ENCODE data around the gene RAD18.

DNA sequence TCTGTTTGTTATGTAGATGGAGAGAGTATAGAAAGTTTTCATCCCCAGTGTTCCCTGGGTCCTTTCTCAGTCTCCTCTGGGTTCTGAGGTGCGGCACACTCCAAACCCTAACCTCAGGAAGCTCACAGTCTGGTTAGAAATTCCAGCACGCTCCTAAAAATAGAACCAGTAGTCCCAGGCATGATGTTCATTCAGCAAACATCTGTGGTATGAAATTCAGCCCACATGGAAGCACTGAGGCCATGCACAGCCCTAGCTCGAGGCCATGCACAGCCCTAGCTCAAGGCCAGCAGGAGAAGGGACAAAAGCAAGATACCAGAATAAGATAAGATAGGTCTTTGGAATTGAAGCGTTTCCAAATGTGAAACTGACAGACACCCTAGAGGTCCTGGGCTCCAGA lies 111.6 kb downstream of the RAD18 start:
- TF ChIP-seq, protein P1, sequence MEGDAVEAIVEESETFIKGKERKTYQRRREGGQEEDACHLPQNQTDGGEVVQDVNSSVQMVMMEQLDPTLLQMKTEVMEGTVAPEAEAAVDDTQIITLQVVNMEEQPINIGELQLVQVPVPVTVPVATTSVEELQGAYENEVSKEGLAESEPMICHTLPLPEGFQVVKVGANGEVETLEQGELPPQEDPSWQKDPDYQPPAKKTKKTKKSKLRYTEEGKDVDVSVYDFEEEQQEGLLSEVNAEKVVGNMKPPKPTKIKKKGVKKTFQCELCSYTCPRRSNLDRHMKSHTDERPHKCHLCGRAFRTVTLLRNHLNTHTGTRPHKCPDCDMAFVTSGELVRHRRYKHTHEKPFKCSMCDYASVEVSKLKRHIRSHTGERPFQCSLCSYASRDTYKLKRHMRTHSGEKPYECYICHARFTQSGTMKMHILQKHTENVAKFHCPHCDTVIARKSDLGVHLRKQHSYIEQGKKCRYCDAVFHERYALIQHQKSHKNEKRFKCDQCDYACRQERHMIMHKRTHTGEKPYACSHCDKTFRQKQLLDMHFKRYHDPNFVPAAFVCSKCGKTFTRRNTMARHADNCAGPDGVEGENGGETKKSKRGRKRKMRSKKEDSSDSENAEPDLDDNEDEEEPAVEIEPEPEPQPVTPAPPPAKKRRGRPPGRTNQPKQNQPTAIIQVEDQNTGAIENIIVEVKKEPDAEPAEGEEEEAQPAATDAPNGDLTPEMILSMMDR (IDR thresholded peaks at IDR 0.05; ENCODE audit: low read depth, low read length, poor library complexity, severe bottlenecking): no peak
- no peak for TF ChIP-seq EZH2phosphoT487 (IDR thresholded peaks at IDR 0.05; ENCODE audit: borderline replicate concordance, low read length)
